Esophagus squamous epithelium (tissue), 5 donors: Measurements from ENCODE around the gene HLF. TPM values are rescaled to one million over a fixed set of nuclear protein-coding genes. Genes with fewer than 3 reads are reported as not detected.

Experiments used
- DNase-seq: peaks from one replicate; lab custom pipeline; 2025; lab: John Stamatoyannopoulos, UW
- H3K27ac ChIP-seq, 4 donors: fragments of 200-600 bp; sonication (generic); one replicate each; pipeline ENCODE4 v1.5.1; 2016 to 2019; ENCODE audit warnings: mild to moderate bottlenecking in 1 of 4
- H3K27me3 ChIP-seq, 4 donors: fragments of 200-600 bp; sonication (generic); 1 replicate in 3 of 4; 2 replicates in 1 of 4; pipeline versions ENCODE4 v1.5.1 to v1.6.0; 2017 to 2021; ENCODE audit warnings: antibody characterized with exemption in 1 of 4
- H3K36me3 ChIP-seq, 3 donors: fragments of 200-600 bp; sonication (generic); one replicate each; pipeline ENCODE4 v1.5.1; 2016 to 2019
- H3K4me1 ChIP-seq, 3 donors: fragments of 200-600 bp; sonication (generic); one replicate each; pipeline ENCODE4 v1.5.1; 2017 to 2019
- H3K4me3 ChIP-seq, 4 donors: fragments of 200-600 bp; sonication (generic); 1 replicate in 3 of 4; 2 replicates in 1 of 4; pipeline ENCODE4 v1.5.1; 2016 to 2019; ENCODE audit warnings: mild to moderate bottlenecking in 2 of 4, moderate library complexity in 1 of 4
- H3K9me3 ChIP-seq, 3 donors: fragments of 200-600 bp; sonication (generic); one replicate each; pipeline ENCODE4 v1.5.1; 2016 to 2019
- CTCF ChIP-seq, 6 experiments: fragments of 450-650 bp in 4 of 6; fragments of 200-600 bp in 2 of 6; sonication (generic) in 2 of 6; IDR thresholded peaks; one replicate each; pipeline ENCODE4 v1.5.1; 2016 to 2019; ENCODE audit warnings: antibody characterized with exemption in 6 of 6, mild to moderate bottlenecking in 4 of 6, moderate library complexity in 4 of 6
- POLR2A ChIP-seq, 4 donors: fragments of 450-650 bp; IDR thresholded peaks; one replicate each; pipeline ENCODE4 v1.6.1; 2017; ENCODE audit warnings: antibody characterized with exemption in 4 of 4, mild to moderate bottlenecking in 4 of 4, moderate library complexity in 3 of 4
- WGBS, 2 donors: methylation state at CpG; one replicate each; pipeline ENCODE4 v1.1.5; 2018; 5-methylcytosine and 5-hydroxymethylcytosine counted together
- intact Hi-C: fragments of 100-400 bp; cut with DNase I; formaldehyde crosslinking; loops from one replicate; pipeline ENCODE4 v1.15.0; 2022
- total RNA-seq, 4 donors: library from RNA; depleted of rRNA; stranded (reverse); fragments of >200 nt; gene quantifications; one replicate each; pipeline ENCODE4 v1.1.0, GENCODE V29; 2016
- donor health status: DM: yes; HTN: yes; CAD: no.

Gene HLF
- total RNA-seq, 4 donors from 2014 or later = 7.7 to 55.1 (median 22.8) TPM

- H3K36me3 ChIP-seq = no peaks in the 10 kb centered on the region
- intact Hi-C loops = no loop called here
- peaks cover 0 to 7% (median 0%) of the 10 kb centered on the region in 4 donors for H3K27me3 ChIP-seq
- 21 to 39% methylated on average over 3 to 4 of the region's 4 CpGs for WGBS, 2 donors
- peak overlapping the region in 3 of 4 donors; percentile 60 to 81 (median 73) for H3K27ac ChIP-seq
- H3K4me1 ChIP-seq = peaks cover 6 to 53% (median 15%) of the 10 kb centered on the region in 3 donors
- no peak for DNase-seq
- TF ChIP-seq POLR2A (IDR thresholded peaks at IDR 0.05) (no peak), CTCF (IDR thresholded peaks at IDR 0.05) (no peak)
- no peak overlapping the region for H3K4me3 ChIP-seq
- H3K9me3 ChIP-seq = no peaks in the 10 kb centered on the region
Measured at GRCh38 chr17:55259684-55260111, 5.1 kb upstream of the HLF start.

GRCh38 chr17:55261311-55261710 is 3.4 kb upstream of the HLF start:
- TF ChIP-seq CTCF (IDR thresholded peaks at IDR 0.05) = no peak
- no peak for TF ChIP-seq POLR2A (IDR thresholded peaks at IDR 0.05)
- intact Hi-C loops = no loop called here
- H3K4me3 ChIP-seq = no peak overlapping the region
- DNase-seq = no peak
- peaks cover 11 to 63% (median 15%) of the 10 kb centered on the region in 3 donors for H3K4me1 ChIP-seq
- 92 to 95% methylated on average over 2 of the region's 2 CpGs for WGBS, 2 donors
- H3K9me3 ChIP-seq = no peaks in the 10 kb centered on the region
- peaks cover 0 to 7% (median 0%) of the 10 kb centered on the region in 4 donors for H3K27me3 ChIP-seq
- no peak overlapping the region for H3K27ac ChIP-seq
- no peaks in the 10 kb centered on the region for H3K36me3 ChIP-seq

- peaks cover 11 to 74% (median 25%) of the 10 kb centered on the region in 3 donors for H3K4me1 ChIP-seq
- 46 to 55% methylated on average over 21 to 30 of the region's 31 CpGs for WGBS, 2 donors
- H3K27ac ChIP-seq = no peak overlapping the region
- H3K9me3 ChIP-seq = no peaks in the 10 kb centered on the region
- DNase-seq = no peak
- H3K36me3 ChIP-seq = no peaks in the 10 kb centered on the region
- TF ChIP-seq CTCF (IDR thresholded peaks at IDR 0.05) = no peak
- no peak for TF ChIP-seq POLR2A (IDR thresholded peaks at IDR 0.05)
- intact Hi-C loops = no loop called here
- H3K4me3 ChIP-seq = peak overlapping the region; percentile 65 to 78 (median 72)
- peaks cover 0 to 7% (median 0%) of the 10 kb centered on the region in 4 donors for H3K27me3 ChIP-seq
Measured at GRCh38 chr17:55263569-55264277, 1.0 kb upstream of the HLF start.

GRCh38 chr17:55264278-55264644 is 499 bp upstream of the HLF start:
- peak overlapping the region; percentile 65 to 78 (median 72) for H3K4me3 ChIP-seq
- no peak for DNase-seq

More at GRCh38 chr17:55264278-55264644, 499 bp upstream of the HLF start:
- intact Hi-C loops = no loop called here
- peaks cover 14 to 74% (median 27%) of the 10 kb centered on the region in 3 donors for H3K4me1 ChIP-seq
- 39 to 43% methylated on average over 13 of the region's 13 CpGs for WGBS, 2 donors
- no peaks in the 10 kb centered on the region for H3K36me3 ChIP-seq
- peaks cover 0 to 7% (median 0%) of the 10 kb centered on the region in 4 donors for H3K27me3 ChIP-seq
- peak overlapping the region in 1 of 4 donors; percentile 6 for H3K27ac ChIP-seq
- no peaks in the 10 kb centered on the region for H3K9me3 ChIP-seq
- TF ChIP-seq CTCF (IDR thresholded peaks at IDR 0.05) (no peak), POLR2A (IDR thresholded peaks at IDR 0.05) (no peak)
